ENCODE measurements around the gene GPC3. TPM values are rescaled to one million over a fixed set of nuclear protein-coding genes. Genes with fewer than 3 reads are reported as not detected.

Gene GPC3
- total RNA-seq, 1 experiment from 2014 or later: 0.98 TPM

DNA sequence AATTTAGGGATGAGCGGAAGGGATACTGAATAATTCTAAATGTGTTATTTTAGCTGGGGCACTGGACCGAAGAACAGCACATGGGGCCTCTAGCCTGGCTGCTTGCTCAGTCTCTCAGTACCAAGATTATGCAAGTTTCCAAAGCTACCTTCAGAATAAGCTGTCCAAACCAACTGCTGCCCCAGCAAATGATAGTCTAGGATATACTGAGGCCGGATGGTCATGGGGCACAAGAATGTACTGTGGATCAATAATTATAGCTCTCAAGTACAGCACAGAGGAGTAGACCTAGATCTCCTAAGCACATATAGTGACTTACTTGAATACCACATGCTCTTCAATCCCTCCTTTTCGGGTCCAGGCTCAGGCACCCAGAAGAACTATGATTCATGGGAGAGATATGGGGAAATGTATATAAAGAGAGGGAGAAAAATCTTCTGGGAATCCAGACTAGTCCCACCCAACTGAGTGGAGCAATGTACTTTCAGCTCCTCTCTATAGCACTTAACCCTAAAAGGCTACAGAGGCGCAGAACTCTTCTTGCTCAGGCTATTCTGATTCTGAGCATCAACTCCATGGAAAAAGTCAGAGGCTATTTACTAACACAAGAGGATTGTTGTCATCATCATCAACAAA, 409.8 kb downstream of the GPC3 start:
- POLR2A ChIA-PET: no interaction called here
- Histone ChIP-seq H3K9me3 (ENCODE audit: control insufficient read depth in 1 of 2, insufficient read depth in 1 of 2, low read depth in 1 of 2, low read length in 2 of 2) (no peaks in the 10 kb centered on the region), H3K79me2 (ENCODE audit: insufficient read depth, low read length) (no peaks in the 10 kb centered on the region), H3K4me3 (replicated peaks in 1 of 2; ENCODE audit: low read depth in 1 of 2, low read length in 2 of 2) (no peak overlapping the region), H3K9me2 (ENCODE audit: insufficient read depth) (no peaks in the 10 kb centered on the region), H3K27ac (ENCODE audit: low read depth, low read length) (no peak overlapping the region), H2AFZ (ENCODE audit: low read depth, low read length, poor library complexity, severe bottlenecking) (no peak overlapping the region), H3K4me1 (ENCODE audit: control insufficient read depth in 1 of 2, insufficient read depth in 2 of 2, low read length in 2 of 2) (no peaks in the 10 kb centered on the region), H3K36me3 (ENCODE audit: control insufficient read depth in 1 of 2, insufficient read depth in 2 of 2, low read length in 2 of 2) (no peaks in the 10 kb centered on the region), H3K9ac (ENCODE audit: low read length) (no peak overlapping the region), H3K27me3 (ENCODE audit: insufficient read depth, low read length) (no peaks in the 10 kb centered on the region), H3K4me2 (ENCODE audit: low read length) (no peak overlapping the region), H4K20me1 (ENCODE audit: insufficient read depth) (no peaks in the 10 kb centered on the region)
- DNase-seq (ENCODE audit: low read depth, low spot score) (no peak), ATAC-seq (no peak)
- CTCF ChIA-PET: no interaction called here
- intact Hi-C loops (cut with micrococcal nuclease): no loop called here
- RAD21 ChIA-PET (ENCODE audit: low non-redundant PET in 1 of 2, low total read pairs in 2 of 2, uncharacterized antibody in 2 of 2, unreplicated experiment in 2 of 2): no interaction called here
- BruUV-seq (replicated peaks): no TSS peak
- TF ChIP-seq ELF1 (IDR thresholded peaks at IDR 0.05; ENCODE audit: borderline replicate concordance, low read depth) (no peak), CEBPB (IDR thresholded peaks at IDR 0.05; ENCODE audit: low read depth) (no peak), ATF3 (IDR thresholded peaks at IDR 0.05) (no peak), ZFX (IDR thresholded peaks at IDR 0.05) (no peak), YY1 (IDR thresholded peaks at IDR 0.05; ENCODE audit: extremely low read depth, insufficient replicate concordance, low read depth, low read length) (no peak), POLR2A (IDR thresholded peaks at IDR 0.05; ENCODE audit: borderline replicate concordance, extremely low read depth, insufficient read depth, insufficient read length) (no peak)

GRCh38 chrX:133574716-133575115, 410.7 kb downstream of the GPC3 start:
- Histone ChIP-seq H3K4me2 (ENCODE audit: low read length) (no peak overlapping the region), H3K36me3 (ENCODE audit: control insufficient read depth in 1 of 2, insufficient read depth in 2 of 2, low read length in 2 of 2) (no peaks in the 10 kb centered on the region), H3K27ac (ENCODE audit: low read depth, low read length) (no peak overlapping the region), H3K9me3 (ENCODE audit: control insufficient read depth in 1 of 2, insufficient read depth in 1 of 2, low read depth in 1 of 2, low read length in 2 of 2) (no peaks in the 10 kb centered on the region), H3K9ac (ENCODE audit: low read length) (no peak overlapping the region), H3K4me1 (ENCODE audit: control insufficient read depth in 1 of 2, insufficient read depth in 2 of 2, low read length in 2 of 2) (no peaks in the 10 kb centered on the region), H2AFZ (ENCODE audit: low read depth, low read length, poor library complexity, severe bottlenecking) (no peak overlapping the region), H3K4me3 (replicated peaks in 1 of 2; ENCODE audit: low read depth in 1 of 2, low read length in 2 of 2) (no peak overlapping the region), H4K20me1 (ENCODE audit: insufficient read depth) (no peaks in the 10 kb centered on the region), H3K27me3 (ENCODE audit: insufficient read depth, low read length) (no peaks in the 10 kb centered on the region), H3K9me2 (ENCODE audit: insufficient read depth) (no peaks in the 10 kb centered on the region), H3K79me2 (ENCODE audit: insufficient read depth, low read length) (no peaks in the 10 kb centered on the region)
- intact Hi-C loops (cut with micrococcal nuclease): no loop called here
- TF ChIP-seq ZNF274 (IDR thresholded peaks at IDR 0.05; ENCODE audit: low read depth, low read length) (no peak), EGR1 (IDR thresholded peaks at IDR 0.05; ENCODE audit: low read depth) (no peak), CEBPB (IDR thresholded peaks at IDR 0.05; ENCODE audit: low read depth) (no peak), MAX (IDR thresholded peaks at IDR 0.05) (no peak), JUND (IDR thresholded peaks at IDR 0.05) (no peak), POLR2A (IDR thresholded peaks at IDR 0.05; ENCODE audit: borderline replicate concordance, extremely low read depth, insufficient read depth, insufficient read length) (no peak), EZH2 (IDR thresholded peaks at IDR 0.05) (no peak), FOSL1 (IDR thresholded peaks at IDR 0.05; ENCODE audit: low read depth) (no peak), SIN3A (IDR thresholded peaks at IDR 0.05; ENCODE audit: low read depth) (no peak), CTCF (IDR thresholded peaks at IDR 0.05 in 2 of 3, conservative IDR thresholded peaks at IDR 0.05 in 1 of 3; ENCODE audit: borderline replicate concordance in 1 of 3, insufficient read depth in 1 of 3, low read depth in 2 of 3, low read length in 2 of 3) (no peak), ATF3 (IDR thresholded peaks at IDR 0.05) (no peak)
- RAD21 ChIA-PET (ENCODE audit: low non-redundant PET in 1 of 2, low total read pairs in 2 of 2, uncharacterized antibody in 2 of 2, unreplicated experiment in 2 of 2): no interaction called here
- POLR2A ChIA-PET: no interaction called here
- CTCF ChIA-PET: no interaction called here
- DNase-seq (ENCODE audit: low read depth, low spot score) (no peak), ATAC-seq (no peak)
- no TSS peak for BruUV-seq (replicated peaks)
